ENCODE results near the gene RAB6D. TPM values are rescaled to one million over a fixed set of nuclear protein-coding genes. Genes with fewer than 3 reads are reported as not detected.
A peak's percentile ranks its signal among the peaks of the same experiment; 100 is the strongest.
"Not testable (repeated sequence)": the region's sequence is repeated elsewhere in the genome, so short reads cannot be mapped to it uniquely, and the experiment has no call there.

The RAB6D gene
- total RNA-seq, 1 donor from 2014 or later, result 0.59 TPM

DNA sequence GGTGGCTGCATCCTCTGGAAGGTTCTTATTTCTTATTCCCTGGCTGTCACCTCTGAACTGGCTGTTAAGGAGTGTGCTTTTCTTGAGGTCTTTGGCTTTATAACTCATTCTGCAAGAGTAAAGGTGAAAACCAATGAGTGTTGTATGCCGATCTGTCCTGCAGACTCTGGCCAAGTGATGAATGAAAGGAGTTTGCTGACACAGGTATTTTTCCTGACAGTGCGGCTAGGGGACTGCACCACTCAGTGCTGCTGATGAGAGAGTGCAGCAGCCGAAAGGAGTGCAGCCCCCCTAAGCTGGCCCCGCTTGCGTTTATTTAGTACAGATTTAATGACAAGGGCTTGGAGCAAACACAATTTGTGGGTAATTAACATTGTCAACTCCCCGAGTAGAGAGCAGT lies 41.8 kb downstream of the RAB6D start:
- Mint-ChIP-seq H3K4me1 (ENCODE audit: unreplicated experiment) (no peaks in the 10 kb centered on the region), H3K4me3 (ENCODE audit: unreplicated experiment) (no peak overlapping the region), H3K9me3 (ENCODE audit: unreplicated experiment) (peaks cover 6% of the 10 kb centered on the region), H3K27me3 (ENCODE audit: unreplicated experiment) (no peaks in the 10 kb centered on the region), H3K36me3 (ENCODE audit: low read depth, unreplicated experiment) (no peaks in the 10 kb centered on the region), H3K27ac (ENCODE audit: unreplicated experiment) (no peak overlapping the region)
- TF ChIP-seq, protein P1, sequence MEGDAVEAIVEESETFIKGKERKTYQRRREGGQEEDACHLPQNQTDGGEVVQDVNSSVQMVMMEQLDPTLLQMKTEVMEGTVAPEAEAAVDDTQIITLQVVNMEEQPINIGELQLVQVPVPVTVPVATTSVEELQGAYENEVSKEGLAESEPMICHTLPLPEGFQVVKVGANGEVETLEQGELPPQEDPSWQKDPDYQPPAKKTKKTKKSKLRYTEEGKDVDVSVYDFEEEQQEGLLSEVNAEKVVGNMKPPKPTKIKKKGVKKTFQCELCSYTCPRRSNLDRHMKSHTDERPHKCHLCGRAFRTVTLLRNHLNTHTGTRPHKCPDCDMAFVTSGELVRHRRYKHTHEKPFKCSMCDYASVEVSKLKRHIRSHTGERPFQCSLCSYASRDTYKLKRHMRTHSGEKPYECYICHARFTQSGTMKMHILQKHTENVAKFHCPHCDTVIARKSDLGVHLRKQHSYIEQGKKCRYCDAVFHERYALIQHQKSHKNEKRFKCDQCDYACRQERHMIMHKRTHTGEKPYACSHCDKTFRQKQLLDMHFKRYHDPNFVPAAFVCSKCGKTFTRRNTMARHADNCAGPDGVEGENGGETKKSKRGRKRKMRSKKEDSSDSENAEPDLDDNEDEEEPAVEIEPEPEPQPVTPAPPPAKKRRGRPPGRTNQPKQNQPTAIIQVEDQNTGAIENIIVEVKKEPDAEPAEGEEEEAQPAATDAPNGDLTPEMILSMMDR (IDR thresholded peaks at IDR 0.05; ENCODE audit: unreplicated experiment), result no peak
- DNase-seq (ENCODE audit: low spot score), result no peak

DNA sequence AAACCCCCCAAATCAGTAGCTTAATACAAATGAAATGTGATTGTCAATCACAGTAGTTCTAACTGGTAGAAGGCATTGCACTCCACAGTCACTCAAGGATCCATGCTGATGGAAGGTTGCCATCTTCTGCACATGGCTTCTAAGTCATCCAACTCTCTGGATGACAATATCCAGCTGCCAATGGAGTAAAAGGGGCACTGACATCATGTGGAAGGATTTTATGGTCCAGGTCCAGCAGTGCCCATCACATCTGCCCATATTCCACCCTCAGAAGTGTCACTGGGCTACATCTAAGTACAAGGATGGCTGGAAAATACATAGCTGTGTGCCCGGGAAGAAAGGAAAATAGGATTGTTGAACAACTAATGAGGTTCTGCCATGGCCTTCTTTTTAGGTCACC lies 42.6 kb downstream of the RAB6D start:
- H3K9me3 Mint-ChIP-seq (ENCODE audit: unreplicated experiment); H3K27me3 Mint-ChIP-seq (ENCODE audit: unreplicated experiment); H3K4me3 Mint-ChIP-seq (ENCODE audit: unreplicated experiment); H3K4me1 Mint-ChIP-seq (ENCODE audit: unreplicated experiment); DNase-seq (ENCODE audit: low spot score); H3K36me3 Mint-ChIP-seq (ENCODE audit: low read depth, unreplicated experiment); H3K27ac Mint-ChIP-seq (ENCODE audit: unreplicated experiment): not testable (repeated sequence)

DNA sequence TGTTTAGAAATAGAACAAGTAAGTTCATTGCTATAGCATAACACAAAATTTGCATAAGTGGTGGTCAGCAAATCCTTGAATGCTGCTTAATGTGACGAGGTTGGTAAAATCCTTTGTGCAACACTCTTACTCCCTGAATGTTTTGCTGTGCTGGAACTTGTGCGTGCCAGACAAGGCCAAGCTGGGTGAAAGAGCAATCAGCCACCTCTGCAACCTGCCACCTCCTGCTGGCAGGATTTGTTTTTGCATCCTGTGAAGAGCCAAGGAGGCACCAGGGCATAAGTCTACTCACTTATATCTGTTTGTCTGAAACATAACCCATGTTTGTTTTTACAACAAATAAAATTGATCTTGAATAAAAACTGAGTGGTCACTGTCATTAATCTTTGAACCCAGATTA lies 53.0 kb downstream of the RAB6D start:
- not testable (repeated sequence) for H3K27ac Mint-ChIP-seq (ENCODE audit: unreplicated experiment); H3K4me3 Mint-ChIP-seq (ENCODE audit: unreplicated experiment); H3K36me3 Mint-ChIP-seq (ENCODE audit: low read depth, unreplicated experiment); H3K4me1 Mint-ChIP-seq (ENCODE audit: unreplicated experiment); H3K9me3 Mint-ChIP-seq (ENCODE audit: unreplicated experiment); H3K27me3 Mint-ChIP-seq (ENCODE audit: unreplicated experiment)
- DNase-seq (ENCODE audit: low spot score), result peak; percentile 9
- TF ChIP-seq, protein P1 (IDR thresholded peaks at IDR 0.05; ENCODE audit: unreplicated experiment), result peak; percentile 42

Other genes starting within 250 kb of the RAB6D start
- gene POTEE, start 154.6 kb downstream of the RAB6D start, total RNA-seq (ENCODE audit: unreplicated experiment), result 0.36 TPM
- not detected for gene TUBA3D, start 112.0 kb upstream of the RAB6D start, total RNA-seq (ENCODE audit: unreplicated experiment)
- gene MZT2A, start 128.2 kb upstream of the RAB6D start, total RNA-seq (ENCODE audit: unreplicated experiment), result 148 TPM
- gene CCDC74A, start 163.7 kb upstream of the RAB6D start, total RNA-seq (ENCODE audit: unreplicated experiment), result 16.0 TPM